ENCODE results near the gene CABP7.

DNA sequence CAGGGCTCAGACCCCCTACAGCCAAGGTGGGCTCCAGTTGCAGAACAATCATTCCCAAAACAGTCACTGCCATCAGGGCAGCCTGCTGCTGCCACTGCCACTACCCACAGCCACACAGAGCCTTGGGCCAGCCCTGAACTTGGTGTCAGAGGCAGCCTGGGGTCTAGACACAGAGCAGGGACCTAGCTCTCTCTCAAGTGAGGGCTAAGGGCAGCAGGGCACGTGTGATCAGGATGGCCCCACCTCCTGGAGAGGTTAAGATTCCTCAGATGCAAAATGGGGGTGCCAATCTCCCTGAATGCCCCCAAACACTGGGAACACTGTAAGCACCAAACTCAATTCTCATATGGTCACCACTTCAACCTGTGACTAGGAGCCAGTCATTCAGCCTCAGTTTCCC is 15.6 kb downstream of the CABP7 start:
- TF ChIP-seq, protein P1, sequence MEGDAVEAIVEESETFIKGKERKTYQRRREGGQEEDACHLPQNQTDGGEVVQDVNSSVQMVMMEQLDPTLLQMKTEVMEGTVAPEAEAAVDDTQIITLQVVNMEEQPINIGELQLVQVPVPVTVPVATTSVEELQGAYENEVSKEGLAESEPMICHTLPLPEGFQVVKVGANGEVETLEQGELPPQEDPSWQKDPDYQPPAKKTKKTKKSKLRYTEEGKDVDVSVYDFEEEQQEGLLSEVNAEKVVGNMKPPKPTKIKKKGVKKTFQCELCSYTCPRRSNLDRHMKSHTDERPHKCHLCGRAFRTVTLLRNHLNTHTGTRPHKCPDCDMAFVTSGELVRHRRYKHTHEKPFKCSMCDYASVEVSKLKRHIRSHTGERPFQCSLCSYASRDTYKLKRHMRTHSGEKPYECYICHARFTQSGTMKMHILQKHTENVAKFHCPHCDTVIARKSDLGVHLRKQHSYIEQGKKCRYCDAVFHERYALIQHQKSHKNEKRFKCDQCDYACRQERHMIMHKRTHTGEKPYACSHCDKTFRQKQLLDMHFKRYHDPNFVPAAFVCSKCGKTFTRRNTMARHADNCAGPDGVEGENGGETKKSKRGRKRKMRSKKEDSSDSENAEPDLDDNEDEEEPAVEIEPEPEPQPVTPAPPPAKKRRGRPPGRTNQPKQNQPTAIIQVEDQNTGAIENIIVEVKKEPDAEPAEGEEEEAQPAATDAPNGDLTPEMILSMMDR (IDR thresholded peaks at IDR 0.05): no peak
- no peak for TF ChIP-seq POLR2A (IDR thresholded peaks at IDR 0.05)

Measured in vagina (tissue), 2 donors.